ENCODE data around the gene PIP5K1C. TPM values are rescaled to one million over a fixed set of nuclear protein-coding genes. Genes with fewer than 3 reads are reported as not detected.

The PIP5K1C gene
- polyA plus RNA-seq, 1 donor from 2014 or later = 11.5 TPM

- H3K4me1 Mint-ChIP-seq = peaks cover 0 to 3% (median 3%) of the 10 kb centered on the region in 3 donors
- peaks cover 11% of the 10 kb centered on the region for H3K27me3 Mint-ChIP-seq
- H3K9me3 Mint-ChIP-seq = no peaks in the 10 kb centered on the region
- H3K4me3 Mint-ChIP-seq = no peak overlapping the region
- peaks cover 2% of the 10 kb centered on the region for H3K36me3 Mint-ChIP-seq
- H3K27ac Mint-ChIP-seq = no peak overlapping the region
Observed at GRCh38 chr19:3725640-3726310, 25.5 kb upstream of the PIP5K1C start.

GRCh38 chr19:3725121-3725520 lies 24.9 kb upstream of the PIP5K1C start:
- H3K4me3 Mint-ChIP-seq = no peak overlapping the region
- H3K27ac Mint-ChIP-seq = no peak overlapping the region
- H3K36me3 Mint-ChIP-seq = no peaks in the 10 kb centered on the region
- peaks cover 0 to 3% (median 3%) of the 10 kb centered on the region in 3 donors for H3K4me1 Mint-ChIP-seq
- no peaks in the 10 kb centered on the region for H3K9me3 Mint-ChIP-seq
- H3K27me3 Mint-ChIP-seq = peaks cover 16% of the 10 kb centered on the region

GRCh38 chr19:3723883-3724282 lies 23.6 kb upstream of the PIP5K1C start:
- H3K27ac Mint-ChIP-seq = no peak overlapping the region
- H3K4me3 Mint-ChIP-seq = no peak overlapping the region
- no peaks in the 10 kb centered on the region for H3K9me3 Mint-ChIP-seq
- H3K36me3 Mint-ChIP-seq = no peaks in the 10 kb centered on the region
- peaks cover 21% of the 10 kb centered on the region for H3K27me3 Mint-ChIP-seq
- peaks cover 0 to 3% (median 3%) of the 10 kb centered on the region in 3 donors for H3K4me1 Mint-ChIP-seq

GRCh38 chr19:3723110-3723488 lies 22.8 kb upstream of the PIP5K1C start:
- no peak overlapping the region for H3K27ac Mint-ChIP-seq
- peak overlapping the region in 1 of 4 donors; percentile 72 for H3K4me3 Mint-ChIP-seq
- no peaks in the 10 kb centered on the region for H3K36me3 Mint-ChIP-seq
- H3K4me1 Mint-ChIP-seq = peaks cover 0 to 3% (median 3%) of the 10 kb centered on the region in 3 donors
- H3K9me3 Mint-ChIP-seq = no peaks in the 10 kb centered on the region
- peaks cover 21% of the 10 kb centered on the region for H3K27me3 Mint-ChIP-seq

GRCh38 chr19:3722443-3723109 lies 22.3 kb upstream of the PIP5K1C start:
- Mint-ChIP-seq H3K9me3 (no peaks in the 10 kb centered on the region), H3K36me3 (no peaks in the 10 kb centered on the region), H3K4me1 (peaks cover 0 to 3% (median 3%) of the 10 kb centered on the region in 3 donors), H3K27ac (no peak overlapping the region), H3K27me3 (peaks cover 21% of the 10 kb centered on the region), H3K4me3 (peak overlapping the region in 3 of 4 donors; percentile 72 to 83 (median 82))

GRCh38 chr19:3721887-3722442 lies 21.7 kb upstream of the PIP5K1C start:
- H3K27me3 Mint-ChIP-seq = peaks cover 21% of the 10 kb centered on the region
- H3K27ac Mint-ChIP-seq = no peak overlapping the region
- no peaks in the 10 kb centered on the region for H3K36me3 Mint-ChIP-seq

GRCh38 chr19:3721131-3721886 lies 21.0 kb upstream of the PIP5K1C start:
- no peak overlapping the region for H3K27ac Mint-ChIP-seq
- peaks cover 23% of the 10 kb centered on the region for H3K27me3 Mint-ChIP-seq
- peak overlapping the region in 3 of 4 donors; percentile 72 to 82 (median 72) for H3K4me3 Mint-ChIP-seq
- H3K36me3 Mint-ChIP-seq = no peaks in the 10 kb centered on the region
- H3K4me1 Mint-ChIP-seq = peaks cover 0 to 3% (median 3%) of the 10 kb centered on the region in 3 donors
- no peaks in the 10 kb centered on the region for H3K9me3 Mint-ChIP-seq

More at GRCh38 chr19:3721887-3722442, 21.7 kb upstream of the PIP5K1C start:
- peaks cover 0 to 3% (median 3%) of the 10 kb centered on the region in 3 donors for H3K4me1 Mint-ChIP-seq
- H3K4me3 Mint-ChIP-seq = peak overlapping the region in 3 of 4 donors; percentile 72 to 83 (median 82)
- no peaks in the 10 kb centered on the region for H3K9me3 Mint-ChIP-seq

GRCh38 chr19:3720349-3720917 lies 20.2 kb upstream of the PIP5K1C start:
- peaks cover 0 to 3% (median 3%) of the 10 kb centered on the region in 3 donors for H3K4me1 Mint-ChIP-seq
- no peaks in the 10 kb centered on the region for H3K9me3 Mint-ChIP-seq
- H3K36me3 Mint-ChIP-seq = no peaks in the 10 kb centered on the region
- no peak overlapping the region for H3K27ac Mint-ChIP-seq
- H3K4me3 Mint-ChIP-seq = peak overlapping the region in 1 of 4 donors; percentile 26
- H3K27me3 Mint-ChIP-seq = peaks cover 25% of the 10 kb centered on the region

- no peaks in the 10 kb centered on the region for H3K36me3 Mint-ChIP-seq
- H3K4me1 Mint-ChIP-seq = peaks cover 0 to 4% (median 3%) of the 10 kb centered on the region in 3 donors
- peaks cover 24% of the 10 kb centered on the region for H3K27me3 Mint-ChIP-seq
- H3K27ac Mint-ChIP-seq = no peak overlapping the region
- H3K4me3 Mint-ChIP-seq = no peak overlapping the region
- H3K9me3 Mint-ChIP-seq = no peaks in the 10 kb centered on the region
Observed at GRCh38 chr19:3719868-3720267, 19.6 kb upstream of the PIP5K1C start.

GRCh38 chr19:3716147-3716668 lies 15.9 kb upstream of the PIP5K1C start:
- no peaks in the 10 kb centered on the region for H3K9me3 Mint-ChIP-seq
- no peak overlapping the region for H3K4me3 Mint-ChIP-seq
- peaks cover 17% of the 10 kb centered on the region for H3K27me3 Mint-ChIP-seq
- H3K27ac Mint-ChIP-seq = no peak overlapping the region
- no peaks in the 10 kb centered on the region for H3K36me3 Mint-ChIP-seq
- peaks cover 0 to 7% (median 0%) of the 10 kb centered on the region in 3 donors for H3K4me1 Mint-ChIP-seq

- Mint-ChIP-seq H3K36me3 (no peaks in the 10 kb centered on the region), H3K4me3 (no peak overlapping the region), H3K27me3 (peaks cover 14% of the 10 kb centered on the region), H3K4me1 (peaks cover 0 to 7% (median 0%) of the 10 kb centered on the region in 3 donors), H3K27ac (no peak overlapping the region), H3K9me3 (no peaks in the 10 kb centered on the region)
Observed at GRCh38 chr19:3712663-3713611, 12.7 kb upstream of the PIP5K1C start.

- H3K4me1 Mint-ChIP-seq = peaks cover 0 to 6% (median 2%) of the 10 kb centered on the region in 3 donors
- no peaks in the 10 kb centered on the region for H3K9me3 Mint-ChIP-seq
Observed at GRCh38 chr19:3710265-3710812, 10.1 kb upstream of the PIP5K1C start.

GRCh38 chr19:3708207-3708931 lies 8.1 kb upstream of the PIP5K1C start, which contains the start of gene TJP3:
TSS of gene TJP3 (plus strand) at chr19:3708384. CDS start at chr19:3728433, 20,049 bp downstream.
- no peaks in the 10 kb centered on the region for H3K9me3 Mint-ChIP-seq
- H3K27ac Mint-ChIP-seq = no peak within 1 kb of the TSS
- H3K4me3 Mint-ChIP-seq = no peak within 1 kb of the TSS
- H3K4me1 Mint-ChIP-seq = peaks cover 0 to 5% (median 2%) of the 10 kb centered on the region in 3 donors
- H3K36me3 Mint-ChIP-seq = no peaks in the 10 kb centered on the region
- peaks cover 12% of the 10 kb centered on the region for H3K27me3 Mint-ChIP-seq

More at GRCh38 chr19:3710265-3710812, 10.1 kb upstream of the PIP5K1C start:
- Mint-ChIP-seq H3K27ac (no peak overlapping the region), H3K36me3 (no peaks in the 10 kb centered on the region), H3K27me3 (peaks cover 13% of the 10 kb centered on the region), H3K4me3 (peak overlapping the region in 1 of 4 donors; percentile 47)
